Vagina (tissue), 2 donors: ENCODE measurements around the gene SLC6A13. TPM values are rescaled to one million over a fixed set of nuclear protein-coding genes. Genes with fewer than 3 reads are reported as not detected.

ENCODE experiments used
- DNase-seq, 2 donors: peaks; one replicate each; pipeline ENCODE4 v3.0.0-alpha.2; 2017; ENCODE audit errors: extremely low spot score in 2 of 2
- H3K27ac ChIP-seq: fragments of 200-600 bp; sonication (generic); one replicate; pipeline ENCODE4 v1.5.1; 2019
- H3K27me3 ChIP-seq: fragments of 200-600 bp; sonication (generic); one replicate; pipeline ENCODE4 v1.5.1; 2019
- H3K36me3 ChIP-seq, 2 donors: fragments of 200-600 bp; sonication (generic); one replicate each; pipeline ENCODE4 v1.5.1; 2017 to 2019
- H3K4me1 ChIP-seq: fragments of 200-600 bp; sonication (generic); one replicate; pipeline ENCODE4 v1.5.1; 2019
- H3K4me3 ChIP-seq, 2 donors: fragments of 200-600 bp; sonication (generic); 1 replicate in 1 of 2; 2 replicates in 1 of 2; pipeline ENCODE4 v1.5.1; 2016 to 2019
- H3K9me3 ChIP-seq: fragments of 200-600 bp; sonication (generic); one replicate; pipeline ENCODE4 v1.5.1; 2019
- POLR2A ChIP-seq, 2 donors: fragments of 450-650 bp; IDR thresholded peaks; one replicate each; pipeline ENCODE4 v1.6.1; 2017; ENCODE audit warnings: antibody characterized with exemption in 2 of 2, mild to moderate bottlenecking in 2 of 2, moderate library complexity in 2 of 2
- POLR2AphosphoS5 ChIP-seq, 2 donors: sonication (generic); formaldehyde crosslinking; IDR thresholded peaks; one replicate each; pipeline ENCODE4 v1.9.0; 2017; ENCODE audit warnings: antibody characterized with exemption in 2 of 2, mild to moderate bottlenecking in 2 of 2, low read depth in 1 of 2; ENCODE audit not compliant: insufficient read depth in 1 of 2
- intact Hi-C: fragments of 100-400 bp; cut with DNase I; formaldehyde crosslinking; loops from one replicate; pipeline ENCODE4 v1.15.1; 2023
- total RNA-seq: library from RNA; depleted of rRNA; stranded (reverse); fragments of >200 nt; gene quantifications from one replicate; pipeline ENCODE4 v1.2.3, GENCODE V29; 2016
- TF ChIP-seq, protein P1 (sequence below), 3 experiments: fragments of 450-650 bp in 2 of 3; fragments of 200-600 bp in 1 of 3; sonication (generic) in 1 of 3; IDR thresholded peaks; one replicate each; pipeline ENCODE4 v1.5.1; 2017 to 2019; ENCODE audit warnings: antibody characterized with exemption in 3 of 3, mild to moderate bottlenecking in 2 of 3, moderate library complexity in 2 of 3

The SLC6A13 gene
- total RNA-seq, 1 donor from 2014 or later: not detected

- Histone ChIP-seq H3K27me3 (no peaks in the 10 kb centered on the region), H3K27ac (no peak overlapping the region), H3K9me3 (no peaks in the 10 kb centered on the region), H3K36me3 (no peaks in the 10 kb centered on the region), H3K4me1 (peaks cover 10% of the 10 kb centered on the region), H3K4me3 (no peak overlapping the region)
- no peak for TF ChIP-seq POLR2A (IDR thresholded peaks at IDR 0.05)
- TF ChIP-seq, protein P1, sequence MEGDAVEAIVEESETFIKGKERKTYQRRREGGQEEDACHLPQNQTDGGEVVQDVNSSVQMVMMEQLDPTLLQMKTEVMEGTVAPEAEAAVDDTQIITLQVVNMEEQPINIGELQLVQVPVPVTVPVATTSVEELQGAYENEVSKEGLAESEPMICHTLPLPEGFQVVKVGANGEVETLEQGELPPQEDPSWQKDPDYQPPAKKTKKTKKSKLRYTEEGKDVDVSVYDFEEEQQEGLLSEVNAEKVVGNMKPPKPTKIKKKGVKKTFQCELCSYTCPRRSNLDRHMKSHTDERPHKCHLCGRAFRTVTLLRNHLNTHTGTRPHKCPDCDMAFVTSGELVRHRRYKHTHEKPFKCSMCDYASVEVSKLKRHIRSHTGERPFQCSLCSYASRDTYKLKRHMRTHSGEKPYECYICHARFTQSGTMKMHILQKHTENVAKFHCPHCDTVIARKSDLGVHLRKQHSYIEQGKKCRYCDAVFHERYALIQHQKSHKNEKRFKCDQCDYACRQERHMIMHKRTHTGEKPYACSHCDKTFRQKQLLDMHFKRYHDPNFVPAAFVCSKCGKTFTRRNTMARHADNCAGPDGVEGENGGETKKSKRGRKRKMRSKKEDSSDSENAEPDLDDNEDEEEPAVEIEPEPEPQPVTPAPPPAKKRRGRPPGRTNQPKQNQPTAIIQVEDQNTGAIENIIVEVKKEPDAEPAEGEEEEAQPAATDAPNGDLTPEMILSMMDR (IDR thresholded peaks at IDR 0.05): no peak
- TF ChIP-seq POLR2AphosphoS5 (IDR thresholded peaks at IDR 0.05; ENCODE audit: insufficient read depth in 1 of 2, low read depth in 1 of 2): no peak
- intact Hi-C loops: no loop called here
- DNase-seq: no peak
These were observed 50.8 kb downstream of the SLC6A13 start for GRCh38 chr12:211639-212414.

DNA sequence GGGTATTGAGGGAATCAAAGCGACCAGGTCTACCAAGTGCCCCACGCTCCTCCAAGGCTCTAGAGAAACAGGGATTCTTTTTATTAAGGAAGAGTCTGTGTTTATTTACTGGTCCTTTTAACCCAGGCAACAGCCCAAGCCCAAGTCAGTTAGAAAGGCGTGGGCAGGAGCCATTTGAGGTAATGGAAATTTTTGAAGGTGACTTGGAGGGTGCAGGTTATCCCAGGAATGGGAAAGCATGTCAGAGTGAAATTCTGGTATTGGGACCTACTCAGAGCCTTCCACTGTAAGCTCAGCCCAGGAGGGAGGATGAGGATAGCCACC lies 51.5 kb downstream of the SLC6A13 start:
- Histone ChIP-seq H3K27ac (no peak overlapping the region), H3K36me3 (no peaks in the 10 kb centered on the region), H3K9me3 (no peaks in the 10 kb centered on the region), H3K4me3 (no peak overlapping the region), H3K27me3 (no peaks in the 10 kb centered on the region), H3K4me1 (peaks cover 10% of the 10 kb centered on the region)
- TF ChIP-seq POLR2AphosphoS5 (IDR thresholded peaks at IDR 0.05; ENCODE audit: insufficient read depth in 1 of 2, low read depth in 1 of 2) (no peak), POLR2A (IDR thresholded peaks at IDR 0.05) (no peak)
- TF ChIP-seq, protein P1 (IDR thresholded peaks at IDR 0.05): no peak
- intact Hi-C loops: no loop called here
- DNase-seq: no peak

- intact Hi-C loops: no loop called here
- no peak for DNase-seq
- H3K27me3 ChIP-seq: no peaks in the 10 kb centered on the region
- no peaks in the 10 kb centered on the region for H3K9me3 ChIP-seq
- H3K4me3 ChIP-seq: no peak overlapping the region
- peaks cover 10% of the 10 kb centered on the region for H3K4me1 ChIP-seq
- TF ChIP-seq POLR2A (IDR thresholded peaks at IDR 0.05) (no peak), POLR2AphosphoS5 (IDR thresholded peaks at IDR 0.05; ENCODE audit: insufficient read depth in 1 of 2, low read depth in 1 of 2) (no peak)
- TF ChIP-seq, protein P1 (IDR thresholded peaks at IDR 0.05): no peak
- H3K27ac ChIP-seq: no peak overlapping the region
- no peaks in the 10 kb centered on the region for H3K36me3 ChIP-seq
These were observed 52.1 kb downstream of the SLC6A13 start for GRCh38 chr12:210277-211141.

DNA sequence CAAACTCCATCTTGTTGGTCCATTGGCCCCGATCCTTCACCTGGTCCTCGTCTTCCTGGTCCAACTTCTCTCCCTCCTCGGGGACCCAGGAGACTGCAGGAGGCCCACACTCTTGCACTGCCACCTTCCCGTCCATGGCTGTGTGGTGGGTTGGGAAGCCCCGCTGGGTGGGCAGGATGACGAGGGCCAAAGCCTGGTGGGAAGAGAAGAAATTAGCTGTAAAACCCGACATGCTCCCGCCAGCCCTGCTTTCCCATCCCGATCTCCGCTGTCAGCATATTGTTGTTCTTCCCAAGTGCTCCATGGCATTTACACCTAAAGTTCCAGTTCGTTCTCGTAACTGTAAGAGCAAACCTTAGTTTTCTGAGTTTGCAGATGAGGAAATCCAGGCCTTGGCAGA lies 52.8 kb downstream of the SLC6A13 start:
- intact Hi-C loops: no loop called here
- H3K9me3 ChIP-seq: no peaks in the 10 kb centered on the region
- H3K4me1 ChIP-seq: peaks cover 10% of the 10 kb centered on the region
- H3K27ac ChIP-seq: no peak overlapping the region
- no peak overlapping the region for H3K4me3 ChIP-seq
- H3K36me3 ChIP-seq: no peaks in the 10 kb centered on the region
- no peak for DNase-seq
- no peaks in the 10 kb centered on the region for H3K27me3 ChIP-seq
- TF ChIP-seq POLR2AphosphoS5 (IDR thresholded peaks at IDR 0.05; ENCODE audit: insufficient read depth in 1 of 2, low read depth in 1 of 2) (no peak), POLR2A (IDR thresholded peaks at IDR 0.05) (no peak)
- TF ChIP-seq, protein P1 (IDR thresholded peaks at IDR 0.05): no peak
